GM21381 (cell line): Measurements from ENCODE around the gene SAMD8.
"Not testable (repeated sequence)": the region's sequence is repeated elsewhere in the genome, so short reads cannot be mapped to it uniquely, and the experiment has no call there.

Experiments used
- ATAC-seq: cut with Tn5 transposase; IDR thresholded peaks from one replicate; pipeline ENCODE4 v1.9.1; 2021; ENCODE audit warnings: mild to moderate bottlenecking, moderate library complexity; ENCODE audit not compliant: unreplicated experiment

SAMD8 gene

GRCh38 chr10:75211007-75211691 lies 99.7 kb downstream of the SAMD8 start:
- no peak for ATAC-seq

GRCh38 chr10:75212343-75212742 lies 100.9 kb downstream of the SAMD8 start:
- no peak for ATAC-seq

- ATAC-seq = no peak
Observed at GRCh38 chr10:75220274-75220673, 108.8 kb downstream of the SAMD8 start.

- ATAC-seq = not testable (repeated sequence)
Observed at GRCh38 chr10:75221492-75221891, 110.0 kb downstream of the SAMD8 start.

- no peak for ATAC-seq
Observed at GRCh38 chr10:75223507-75223906, 112.1 kb downstream of the SAMD8 start.

GRCh38 chr10:75226095-75226494 lies 114.6 kb downstream of the SAMD8 start:
- no peak for ATAC-seq

- no peak for ATAC-seq
Observed at GRCh38 chr10:75226656-75227055, 115.2 kb downstream of the SAMD8 start.

GRCh38 chr10:75228278-75228677 lies 116.8 kb downstream of the SAMD8 start:
- no peak for ATAC-seq

GRCh38 chr10:75228834-75229233 lies 117.4 kb downstream of the SAMD8 start:
- no peak for ATAC-seq

- no peak for ATAC-seq
Observed at GRCh38 chr10:75229971-75230370, 118.5 kb downstream of the SAMD8 start.

GRCh38 chr10:75230600-75231038 lies 119.2 kb downstream of the SAMD8 start:
- no peak for ATAC-seq
